ENCODE measurements around the gene TFF2.

Gene TFF2

DNA sequence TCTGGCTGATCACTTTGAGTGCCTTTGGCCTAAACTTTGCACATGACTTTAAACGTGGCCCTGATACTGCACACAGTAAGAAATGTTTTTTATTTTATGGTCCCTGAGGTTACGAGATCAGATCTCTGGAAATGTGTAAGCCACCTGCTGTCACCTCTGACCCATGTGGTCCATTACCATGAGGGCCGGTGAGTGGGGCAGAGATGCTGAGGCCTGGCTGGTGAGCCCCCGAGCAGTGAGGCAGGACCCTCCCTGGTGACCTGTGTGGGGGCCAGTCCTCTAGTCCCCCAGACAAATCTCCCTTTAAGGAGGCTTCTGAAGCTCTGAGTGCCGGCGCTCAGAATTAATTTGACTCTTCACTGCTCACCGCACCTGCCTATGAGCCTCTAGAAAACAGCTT lies 48.0 kb downstream of the TFF2 start:
- no peak for DNase-seq

GRCh38 chr21:42302076-42302650 lies 48.6 kb downstream of the TFF2 start:
- no peak for DNase-seq

GRCh38 chr21:42301371-42302075 lies 49.3 kb downstream of the TFF2 start:
- no peak for DNase-seq

DNA sequence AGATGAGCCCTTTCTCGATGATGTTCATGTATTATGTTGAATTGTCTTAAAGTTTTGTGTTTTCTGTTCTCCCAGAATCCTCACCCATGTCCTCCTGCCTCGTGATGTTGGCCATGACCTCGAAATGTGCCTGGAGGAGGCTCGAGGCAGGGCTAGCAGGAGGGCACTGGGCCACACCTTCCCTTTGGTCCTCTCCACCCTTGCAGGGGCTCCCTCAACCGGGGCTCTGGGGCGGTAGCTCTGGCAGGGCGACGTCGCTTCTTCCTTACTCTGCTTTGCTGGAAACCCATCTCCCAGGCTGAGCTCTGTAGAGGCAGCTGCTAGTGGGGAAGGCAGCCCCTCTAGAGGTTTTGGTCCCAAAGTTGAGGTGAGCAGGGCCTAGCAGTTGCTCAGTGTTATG lies 49.8 kb downstream of the TFF2 start:
- DNase-seq: no peak

DNA sequence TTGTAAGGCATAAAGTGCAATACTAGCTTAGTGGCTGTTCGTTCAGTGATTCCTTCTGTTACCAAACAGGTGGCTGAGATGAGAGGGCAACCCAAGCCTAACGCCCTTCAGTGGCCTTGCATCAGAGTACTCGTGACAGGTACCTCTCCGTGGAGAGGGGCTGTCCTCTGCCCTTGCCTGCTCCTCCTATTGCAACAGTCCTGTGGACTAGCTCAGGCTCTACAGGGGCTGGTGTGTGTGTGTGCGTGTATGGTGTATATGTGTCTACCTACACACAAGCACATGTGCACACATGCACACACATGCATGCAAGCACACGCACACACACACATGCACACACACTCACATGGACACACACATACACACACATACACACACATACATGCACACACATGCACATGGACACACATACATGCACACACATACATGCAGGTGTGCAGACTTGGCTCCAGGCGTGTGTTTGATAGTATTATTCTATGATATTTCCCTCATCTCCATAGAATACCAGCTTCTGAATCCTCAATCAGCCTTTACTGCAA lies 50.7 kb downstream of the TFF2 start:
- no peak for DNase-seq

DNA sequence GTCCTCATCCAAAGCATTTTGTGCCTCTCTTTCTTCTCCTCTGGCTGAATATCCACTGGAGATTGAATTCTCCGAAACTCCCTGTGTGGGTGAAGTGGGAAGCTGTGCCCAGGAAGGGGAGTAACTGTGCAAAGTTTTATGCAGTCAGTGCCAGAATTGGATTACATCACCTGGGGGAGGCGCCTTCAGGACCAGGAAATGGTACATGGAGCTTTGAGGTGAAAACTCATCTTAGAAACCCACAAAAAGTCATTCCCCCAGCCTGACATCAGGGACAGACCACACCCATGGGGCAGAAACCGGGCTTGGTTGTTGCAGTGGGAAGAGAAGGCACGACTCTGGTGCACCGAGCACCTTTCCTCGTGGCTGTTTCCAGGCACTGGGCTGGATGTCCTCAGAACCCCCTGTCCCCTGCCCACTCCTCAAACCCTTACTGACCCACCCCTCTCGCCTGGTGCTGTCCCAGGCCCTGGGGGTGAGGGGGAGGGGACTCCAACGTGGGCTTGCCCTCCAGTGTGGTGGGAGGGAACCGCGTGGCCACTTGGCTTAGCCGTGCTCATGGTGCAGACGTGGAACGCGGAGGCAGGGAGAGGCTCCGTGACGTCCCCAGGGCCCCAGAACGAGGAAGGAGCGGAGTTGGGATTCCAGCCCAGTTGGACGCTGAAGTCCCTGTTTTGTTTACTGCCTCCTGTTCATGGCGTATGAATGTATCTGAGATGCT lies 51.3 kb downstream of the TFF2 start:
- DNase-seq: no peak

GRCh38 chr21:42298657-42299056 lies 52.1 kb downstream of the TFF2 start:
- no peak for DNase-seq

- DNase-seq: no peak
Observed at GRCh38 chr21:42298237-42298636, 52.6 kb downstream of the TFF2 start.

DNA sequence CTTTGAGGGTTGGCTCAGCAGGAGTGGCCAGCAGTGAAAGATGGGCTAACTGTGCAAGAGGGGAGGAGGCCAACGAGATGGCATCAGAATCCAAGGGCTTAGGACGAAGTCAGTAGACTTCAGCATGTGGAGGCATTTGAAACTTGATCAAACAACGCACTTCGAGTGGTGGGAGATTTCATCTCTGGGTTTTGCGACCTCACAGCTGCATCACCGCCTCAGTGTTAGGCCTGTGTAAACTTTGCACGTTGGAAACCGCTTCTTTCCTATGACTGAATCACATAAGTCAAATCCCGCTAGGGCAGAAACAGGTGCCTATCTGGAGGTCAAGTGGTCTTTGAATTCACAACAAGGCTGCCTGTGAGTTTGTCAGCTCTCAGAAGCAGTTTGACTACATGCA lies 53.4 kb downstream of the TFF2 start:
- DNase-seq: no peak

GRCh38 chr21:42296501-42296900 lies 54.3 kb downstream of the TFF2 start:
- DNase-seq: no peak
